ENCODE results near the gene TMEM184B. TPM values are rescaled to one million over a fixed set of nuclear protein-coding genes. Genes with fewer than 3 reads are reported as not detected.

Gene TMEM184B
- total RNA-seq, 1 experiment from 2014 or later = 192 TPM

GRCh38 chr22:38177044-38177443 is 95.8 kb downstream of the TMEM184B start:
- peak overlapping the region; percentile 69 for H3K4me2 ChIP-seq
- ChIA-PET POLR2A (ENCODE audit: unreplicated experiment) (interaction anchor here (0.6 kb wide), 1 partner anchor 1134 kb away, joined by 6 read pairs; no protein-coding TSS in a partner anchor), CTCF (no interaction called here)
- H3K27me3 ChIP-seq (ENCODE audit: insufficient read depth, low read depth) = no peaks in the 10 kb centered on the region
- no peaks in the 10 kb centered on the region for H3K9me2 ChIP-seq (ENCODE audit: insufficient read depth)
- H3K36me3 ChIP-seq (ENCODE audit: low read depth) = no peaks in the 10 kb centered on the region
- 0 out of 2 replicates have a peak overlapping the region, but pooled peaks have one; percentile 0 for H2AFZ ChIP-seq
- no peaks in the 10 kb centered on the region for H3K9me3 ChIP-seq (ENCODE audit: insufficient read depth, low read depth)
- H3F3A ChIP-seq (ENCODE audit: insufficient read depth, low read depth) = peaks cover 65% of the 10 kb centered on the region
- BruUV-seq (replicated peaks) = no TSS peak
- no peak for DNase-seq
- peaks cover 71% of the 10 kb centered on the region for H3K4me1 ChIP-seq (replicated peaks; ENCODE audit: insufficient read depth)
- no peak overlapping the region for H3K4me3 ChIP-seq
- peaks cover 8% of the 10 kb centered on the region; the same call in 1 of the 2 replicates for H3K79me2 ChIP-seq (ENCODE audit: low read depth)
- no peaks in the 10 kb centered on the region for H4K20me1 ChIP-seq (ENCODE audit: insufficient read depth)
- intact Hi-C loops (cut with micrococcal nuclease; ENCODE audit: unreplicated experiment) = no loop called here
- H3K27ac ChIP-seq = peak overlapping the region; percentile 90
- TF ChIP-seq EZH2 (IDR thresholded peaks at IDR 0.05; ENCODE audit: low read depth) (no peak), CTCF (conservative IDR thresholded peaks at IDR 0.05) (no peak)

- Histone ChIP-seq H3K27me3 (ENCODE audit: insufficient read depth, low read depth) (no peaks in the 10 kb centered on the region), H3K9me2 (ENCODE audit: insufficient read depth) (no peaks in the 10 kb centered on the region), H3K36me3 (ENCODE audit: low read depth) (no peaks in the 10 kb centered on the region), H3K27ac (peak overlapping the region; percentile 90), H3K4me3 (no peak overlapping the region), H3K9me3 (ENCODE audit: insufficient read depth, low read depth) (no peaks in the 10 kb centered on the region), H3F3A (ENCODE audit: insufficient read depth, low read depth) (peaks cover 64% of the 10 kb centered on the region), H3K4me1 (replicated peaks; ENCODE audit: insufficient read depth) (peaks cover 68% of the 10 kb centered on the region), H3K4me2 (peak overlapping the region; percentile 69; the same call in 1 of the 2 replicates), H3K79me2 (ENCODE audit: low read depth) (peaks cover 6% of the 10 kb centered on the region; the same call in 1 of the 2 replicates), H4K20me1 (ENCODE audit: insufficient read depth) (no peaks in the 10 kb centered on the region), H2AFZ (no peak overlapping the region)
- no peak for DNase-seq
- no peak for TF ChIP-seq CTCF (conservative IDR thresholded peaks at IDR 0.05)
- TF ChIP-seq EZH2 (IDR thresholded peaks at IDR 0.05; ENCODE audit: low read depth) = no peak
- no TSS peak for BruUV-seq (replicated peaks)
- CTCF ChIA-PET = no interaction called here
- intact Hi-C loops (cut with micrococcal nuclease; ENCODE audit: unreplicated experiment) = no loop called here
- POLR2A ChIA-PET (ENCODE audit: unreplicated experiment) = interaction anchor here (0.6 kb wide), 1 partner anchor 1135 kb away, joined by 6 read pairs; no protein-coding TSS in a partner anchor
These were observed 96.6 kb downstream of the TMEM184B start for GRCh38 chr22:38176170-38176741.

GRCh38 chr22:38175206-38176118 is 97.3 kb downstream of the TMEM184B start:
- Histone ChIP-seq H3K4me3 (no peak overlapping the region), H3K27ac (no peak overlapping the region), H3K36me3 (ENCODE audit: low read depth) (no peaks in the 10 kb centered on the region), H3K79me2 (ENCODE audit: low read depth) (peaks cover 4% of the 10 kb centered on the region; the same call in 1 of the 2 replicates), H3K9me3 (ENCODE audit: insufficient read depth, low read depth) (no peaks in the 10 kb centered on the region), H3K4me1 (replicated peaks; ENCODE audit: insufficient read depth) (peaks cover 60% of the 10 kb centered on the region), H3K4me2 (no peak overlapping the region), H3F3A (ENCODE audit: insufficient read depth, low read depth) (peaks cover 56% of the 10 kb centered on the region), H2AFZ (no peak overlapping the region), H3K9me2 (ENCODE audit: insufficient read depth) (no peaks in the 10 kb centered on the region), H3K27me3 (ENCODE audit: insufficient read depth, low read depth) (no peaks in the 10 kb centered on the region), H4K20me1 (ENCODE audit: insufficient read depth) (no peaks in the 10 kb centered on the region)
- TF ChIP-seq CTCF (conservative IDR thresholded peaks at IDR 0.05) (no peak), EZH2 (IDR thresholded peaks at IDR 0.05; ENCODE audit: low read depth) (no peak)
- POLR2A ChIA-PET (ENCODE audit: unreplicated experiment) = interaction anchor here (0.5 to 0.6 kb wide), 2 partner anchors 82 to 102 kb away, joined by 5 to 6 read pairs; no protein-coding TSS in a partner anchor
- BruUV-seq (replicated peaks) = no TSS peak
- DNase-seq = no peak
- intact Hi-C loops (cut with micrococcal nuclease; ENCODE audit: unreplicated experiment) = no loop called here
- CTCF ChIA-PET = no interaction called here

Data from PC-9 (cell line).